AG04450 (cell line): Measurements from ENCODE around the gene ARCN1. TPM values are rescaled to one million over a fixed set of nuclear protein-coding genes. Genes with fewer than 3 reads are reported as not detected.
A peak's percentile ranks its signal among the peaks of the same experiment; 100 is the strongest.

ENCODE experiments used
- CTCF ChIA-PET: fragments of 300-600, 350-600 bp; formaldehyde crosslinking; extraction: SDS; loops from one replicate; lab custom pipeline; 2022; ENCODE audit warnings: antibody characterized with exemption, inconsistent platforms; lab: Charles Lee
- POLR2A ChIA-PET: fragments of 350-600 bp; formaldehyde crosslinking; extraction: SDS; loops from one replicate; lab custom pipeline; 2021; ENCODE audit warnings: antibody characterized with exemption, inconsistent platforms; lab: Yijun Ruan, JAX
- DNase-seq: peaks from one replicate; pipeline ENCODE4 v3.0.0-alpha.2; 2011; ENCODE audit warnings: low read depth, low spot score
- H3K27ac ChIP-seq: one replicate; pipeline ENCODE4 v1.5.1; 2012; ENCODE audit warnings: low read depth, low read length, control low read depth
- H3K27me3 ChIP-seq: one replicate; pipeline ENCODE4 v1.6.0; 2012; ENCODE audit warnings: low read length; ENCODE audit not compliant: control insufficient read depth, insufficient read depth
- H3K4me3 ChIP-seq: 2 replicates; pipeline ENCODE4 v1.5.1; 2011; ENCODE audit warnings: mild to moderate bottlenecking, low read depth, low read length, control low read depth
- H3K9me3 ChIP-seq: 2 replicates; pipeline ENCODE4 v1.5.1; 2012; ENCODE audit warnings: low read length; ENCODE audit not compliant: control insufficient read depth, insufficient read depth
- polyA plus RNA-seq: library from polyadenylated mRNA; depleted of rRNA; stranded (reverse); fragments of >200 nt; gene quantifications from 2 replicates; pipeline ENCODE4 v1.2.3, GENCODE V29; 2011
- TF ChIP-seq, protein P1 (sequence below): IDR thresholded peaks from 2 replicates; pipeline ENCODE4 v1.5.1; 2011; ENCODE audit warnings: low read depth, low read length, control low read depth, inconsistent platforms

Gene ARCN1
- polyA plus RNA-seq, 1 experiment = 387 TPM

DNA sequence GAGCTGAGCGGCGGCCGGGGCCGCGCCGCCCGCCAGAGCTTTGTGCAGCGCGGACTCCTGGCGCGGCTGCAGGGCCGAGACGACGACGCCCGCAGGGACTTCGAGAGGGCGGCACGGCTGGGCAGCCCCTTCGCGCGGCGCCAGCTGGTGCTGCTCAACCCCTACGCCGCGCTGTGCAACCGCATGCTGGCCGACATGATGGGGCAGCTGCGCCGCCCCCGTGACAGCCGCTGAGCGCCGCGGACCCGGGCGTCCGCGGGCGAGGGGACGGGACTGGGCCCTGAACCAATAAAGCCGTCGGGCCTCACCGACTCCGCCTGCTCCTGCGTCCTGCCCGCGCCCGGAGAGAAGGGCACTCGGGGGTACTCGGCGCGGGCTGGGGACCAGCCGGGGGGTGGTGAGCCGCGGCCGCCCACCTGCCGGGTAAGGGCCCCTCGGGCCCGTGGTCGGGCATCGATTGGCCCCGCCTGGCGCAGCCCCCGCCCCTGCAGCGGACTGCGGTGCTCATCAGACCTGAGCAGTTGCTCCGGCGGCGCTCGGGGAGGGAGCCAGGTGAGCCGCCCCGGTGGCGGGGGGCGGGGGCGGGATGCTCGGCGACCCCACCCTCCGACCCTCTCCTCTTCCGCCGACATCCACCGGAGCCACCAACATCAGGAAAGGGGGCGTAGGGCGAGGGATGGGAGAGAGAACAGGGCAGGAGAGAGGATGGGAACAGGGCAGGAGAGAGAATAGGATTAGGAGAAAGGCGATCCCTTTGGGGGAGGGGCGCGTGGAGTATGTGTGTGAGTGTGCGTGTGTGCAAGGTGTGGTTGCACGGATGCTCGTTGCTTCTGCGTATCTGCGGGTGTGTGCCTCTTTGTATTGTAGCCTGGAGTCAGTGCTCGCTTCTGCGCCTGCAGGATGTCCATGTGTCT, 41.3 kb upstream of the ARCN1 start, which contains the start of gene TMEM25:
TMEM25 (plus strand) TSS at position 510 of the 914 bp plus-strand sequence. CDS start 610 bp downstream, outside the sequence.
- ChIA-PET POLR2A (interaction anchor here (1.0 kb wide), 1 partner anchor 8 kb away, joined by 6 read pairs; no protein-coding TSS in a partner anchor), CTCF (no interaction called here)
- Histone ChIP-seq H3K9me3 (no peaks in the 10 kb centered on the region; the same call in 1 of the 2 replicates), H3K4me3 (peak within 1 kb of the TSS; percentile 82), H3K27me3 (no peaks in the 10 kb centered on the region), H3K27ac (no peak within 1 kb of the TSS)
- DNase-seq = no peak
- TF ChIP-seq, protein P1, sequence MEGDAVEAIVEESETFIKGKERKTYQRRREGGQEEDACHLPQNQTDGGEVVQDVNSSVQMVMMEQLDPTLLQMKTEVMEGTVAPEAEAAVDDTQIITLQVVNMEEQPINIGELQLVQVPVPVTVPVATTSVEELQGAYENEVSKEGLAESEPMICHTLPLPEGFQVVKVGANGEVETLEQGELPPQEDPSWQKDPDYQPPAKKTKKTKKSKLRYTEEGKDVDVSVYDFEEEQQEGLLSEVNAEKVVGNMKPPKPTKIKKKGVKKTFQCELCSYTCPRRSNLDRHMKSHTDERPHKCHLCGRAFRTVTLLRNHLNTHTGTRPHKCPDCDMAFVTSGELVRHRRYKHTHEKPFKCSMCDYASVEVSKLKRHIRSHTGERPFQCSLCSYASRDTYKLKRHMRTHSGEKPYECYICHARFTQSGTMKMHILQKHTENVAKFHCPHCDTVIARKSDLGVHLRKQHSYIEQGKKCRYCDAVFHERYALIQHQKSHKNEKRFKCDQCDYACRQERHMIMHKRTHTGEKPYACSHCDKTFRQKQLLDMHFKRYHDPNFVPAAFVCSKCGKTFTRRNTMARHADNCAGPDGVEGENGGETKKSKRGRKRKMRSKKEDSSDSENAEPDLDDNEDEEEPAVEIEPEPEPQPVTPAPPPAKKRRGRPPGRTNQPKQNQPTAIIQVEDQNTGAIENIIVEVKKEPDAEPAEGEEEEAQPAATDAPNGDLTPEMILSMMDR = no peak

DNA sequence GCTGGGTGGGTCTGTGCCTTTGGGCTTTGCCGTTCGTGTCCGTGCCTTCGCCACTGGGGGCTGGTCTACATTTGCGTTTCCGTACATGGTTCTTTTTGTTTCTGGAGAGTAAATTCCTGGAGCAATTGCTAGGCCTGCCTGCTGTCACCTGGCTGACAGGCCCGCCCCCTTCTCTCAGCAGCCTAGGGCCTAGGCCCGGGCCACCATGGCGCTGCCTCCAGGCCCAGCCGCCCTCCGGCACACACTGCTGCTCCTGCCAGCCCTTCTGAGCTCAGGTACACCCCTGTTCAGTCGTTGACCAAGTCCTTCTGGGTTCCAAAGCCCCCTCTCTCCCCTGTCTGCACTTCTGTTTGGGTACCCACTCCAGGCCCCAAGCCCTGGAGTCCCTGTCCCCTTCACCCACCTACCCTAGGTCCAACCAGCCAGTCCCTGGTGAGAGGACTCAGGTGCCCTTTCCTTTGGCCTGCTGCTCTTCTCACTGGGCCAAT, 40.6 kb upstream of the ARCN1 start:
- ChIA-PET POLR2A (no interaction called here), CTCF (no interaction called here)
- Histone ChIP-seq H3K9me3 (no peaks in the 10 kb centered on the region; the same call in 1 of the 2 replicates), H3K27me3 (no peaks in the 10 kb centered on the region), H3K27ac (no peak overlapping the region), H3K4me3 (peak overlapping the region; percentile 82)
- TF ChIP-seq, protein P1 = no peak
- no peak for DNase-seq

DNA sequence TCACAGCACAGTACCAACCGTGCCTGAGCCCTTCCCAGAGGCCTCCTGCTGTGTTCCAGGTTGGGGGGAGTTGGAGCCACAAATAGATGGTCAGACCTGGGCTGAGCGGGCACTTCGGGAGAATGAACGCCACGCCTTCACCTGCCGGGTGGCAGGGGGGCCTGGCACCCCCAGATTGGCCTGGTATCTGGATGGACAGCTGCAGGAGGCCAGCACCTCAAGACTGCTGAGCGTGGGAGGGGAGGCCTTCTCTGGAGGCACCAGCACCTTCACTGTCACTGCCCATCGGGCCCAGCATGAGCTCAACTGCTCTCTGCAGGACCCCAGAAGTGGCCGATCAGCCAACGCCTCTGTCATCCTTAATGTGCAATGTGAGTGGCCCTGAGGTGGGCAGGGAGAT, 40.1 kb upstream of the ARCN1 start:
- TF ChIP-seq, protein P1 = no peak
- ChIA-PET CTCF (no interaction called here), POLR2A (no interaction called here)
- DNase-seq = no peak
- Histone ChIP-seq H3K9me3 (no peaks in the 10 kb centered on the region; the same call in 1 of the 2 replicates), H3K27me3 (no peaks in the 10 kb centered on the region), H3K27ac (no peak overlapping the region), H3K4me3 (peak overlapping the region; percentile 82)

DNA sequence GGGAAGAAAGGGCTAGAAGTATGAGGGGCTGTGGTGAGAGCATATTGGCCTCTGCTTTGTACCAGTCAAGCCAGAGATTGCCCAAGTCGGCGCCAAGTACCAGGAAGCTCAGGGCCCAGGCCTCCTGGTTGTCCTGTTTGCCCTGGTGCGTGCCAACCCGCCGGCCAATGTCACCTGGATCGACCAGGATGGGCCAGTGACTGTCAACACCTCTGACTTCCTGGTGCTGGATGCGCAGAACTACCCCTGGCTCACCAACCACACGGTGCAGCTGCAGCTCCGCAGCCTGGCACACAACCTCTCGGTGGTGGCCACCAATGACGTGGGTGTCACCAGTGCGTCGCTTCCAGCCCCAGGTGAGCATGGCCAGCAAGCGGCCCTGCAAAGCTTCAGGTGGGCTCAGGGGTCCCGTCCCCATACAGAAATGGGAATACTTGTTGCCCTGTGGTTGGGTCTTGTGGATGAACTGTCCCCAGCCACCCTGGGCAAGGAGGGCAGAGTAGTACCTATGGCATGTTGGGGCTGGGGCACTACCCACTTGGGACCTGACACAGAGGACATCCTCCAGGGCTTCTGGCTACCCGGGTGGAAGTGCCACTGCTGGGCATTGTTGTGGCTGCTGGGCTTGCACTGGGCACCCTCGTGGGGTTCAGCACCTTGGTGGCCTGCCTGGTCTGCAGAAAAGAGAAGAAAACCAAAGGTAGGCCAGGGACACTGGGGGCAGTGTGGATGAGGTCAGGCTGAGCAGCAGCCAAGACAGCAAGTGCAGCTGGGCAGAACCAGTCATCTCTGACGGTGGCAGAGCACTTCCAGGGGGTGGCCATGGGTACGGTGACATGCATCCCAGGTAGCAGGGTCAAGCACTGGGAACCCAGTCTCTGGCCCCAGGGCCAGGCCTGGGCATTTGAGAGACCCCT, 39.1 kb upstream of the ARCN1 start:
- no peak for DNase-seq

More for the DNA sequence above, 39.1 kb upstream of the ARCN1 start:
- H3K9me3 ChIP-seq = no peaks in the 10 kb centered on the region; the same call in 1 of the 2 replicates
- H3K27ac ChIP-seq = no peak overlapping the region
- POLR2A ChIA-PET = interaction anchor here (0.5 kb wide), 1 partner anchor 36 kb away, joined by 3 read pairs; no protein-coding TSS in a partner anchor
- CTCF ChIA-PET = no interaction called here
- TF ChIP-seq, protein P1 = no peak
- no peaks in the 10 kb centered on the region for H3K27me3 ChIP-seq
- H3K4me3 ChIP-seq = no peak overlapping the region
